ENCODE results near the gene ZNF543. TPM values are rescaled to one million over a fixed set of nuclear protein-coding genes. Genes with fewer than 3 reads are reported as not detected.

ZNF543 gene
- polyA plus RNA-seq, 1 of the 3 experiments (the other 2 are of a cell fraction) = 1.2 TPM

- TF ChIP-seq CTCF (IDR thresholded peaks at IDR 0.05) (no peak), IRF3 (IDR thresholded peaks at IDR 0.05; ENCODE audit: low read depth, low read length) (no peak), PBX3 (IDR thresholded peaks at IDR 0.05) (no peak), RAD21 (IDR thresholded peaks at IDR 0.05; ENCODE audit: low read length) (no peak), FOXM1 (IDR thresholded peaks at IDR 0.05; ENCODE audit: low read depth) (no peak), FOXJ3 (CRISPR knock-in tag; IDR thresholded peaks at IDR 0.05) (no peak), RCOR1 (IDR thresholded peaks at IDR 0.05; ENCODE audit: low read length) (no peak), MEF2A (IDR thresholded peaks at IDR 0.05; ENCODE audit: borderline replicate concordance, low read depth) (no peak), TCF12 (IDR thresholded peaks at IDR 0.05) (no peak), MAX (IDR thresholded peaks at IDR 0.05; ENCODE audit: low read depth) (no peak), JUND (IDR thresholded peaks at IDR 0.05) (no peak), USF2 (IDR thresholded peaks at IDR 0.05; ENCODE audit: borderline replicate concordance, low read depth, low read length) (no peak), SMC3 (IDR thresholded peaks at IDR 0.05; ENCODE audit: low read depth, low read length) (no peak), GATA2 (CRISPR knock-in tag; IDR thresholded peaks at IDR 0.05) (no peak)
Measured at GRCh38 chr19:57292547-57292946, 27.7 kb upstream of the ZNF543 start (continued).

- Histone ChIP-seq H3K9ac (no peak overlapping the region), H3K9me2 (no peaks in the 10 kb centered on the region), H3K79me2 (ENCODE audit: insufficient read depth) (peaks cover 98% of the 10 kb centered on the region), H2AFZ (ENCODE audit: low read depth) (no peak overlapping the region), H3K9me3 (0 out of 2 replicates have a peak, but pooled peaks cover 5% of the 10 kb centered on the region), H3K36me3 (replicated peaks in 1 of 2; ENCODE audit: control insufficient read depth in 1 of 2, insufficient read depth in 2 of 2, low read length in 1 of 2) (peaks cover 64 to 94% of the 10 kb centered on the region in 2 experiments), H4K20me1 (ENCODE audit: insufficient read depth) (peaks cover 17% of the 10 kb centered on the region; the same call in 1 of the 2 replicates), H3K27ac (ENCODE audit: low read depth in 2 of 2, low read length in 1 of 2) (no peak overlapping the region), H3F3A (replicated peaks; ENCODE audit: insufficient read depth) (peaks cover 20% of the 10 kb centered on the region), H3K4me2 (no peak overlapping the region), H3K4me3 (ENCODE audit: low read depth in 2 of 2, low read length in 1 of 2) (no peak overlapping the region), H3K27me3 (ENCODE audit: insufficient read depth) (no peaks in the 10 kb centered on the region), H3K4me1 (ENCODE audit: control insufficient read depth in 1 of 2, insufficient read depth in 2 of 2, low read depth in 1 of 2, low read length in 1 of 2) (no peaks in the 10 kb centered on the region)
- CTCF ChIA-PET = no interaction called here
- POLR2A ChIA-PET = no interaction called here
- no peak for DNase-seq
- no peak for TF ChIP-seq TCF12 (IDR thresholded peaks at IDR 0.05)
- no peak for TF ChIP-seq CHD2 (IDR thresholded peaks at IDR 0.05; ENCODE audit: low read length, partially characterized antibody)
- no peak for TF ChIP-seq USF1 (IDR thresholded peaks at IDR 0.05; ENCODE audit: borderline replicate concordance, low read depth)
- TF ChIP-seq ZBTB33 (IDR thresholded peaks at IDR 0.05; ENCODE audit: borderline replicate concordance, low read depth) = no peak
- no peak for TF ChIP-seq RXRA (IDR thresholded peaks at IDR 0.05; ENCODE audit: borderline replicate concordance, low read depth)
- no peak for TF ChIP-seq SIN3A (IDR thresholded peaks at IDR 0.05; ENCODE audit: borderline replicate concordance, low read depth, low read length)
- no peak for TF ChIP-seq RCOR1 (IDR thresholded peaks at IDR 0.05; ENCODE audit: low read length)
- no peak for TF ChIP-seq MXI1 (IDR thresholded peaks at IDR 0.05; ENCODE audit: low read depth, low read length)
- WGBS (ENCODE audit: low lambda C conversion rate) = 98% methylated on average over 1 of the region's 1 CpG
Measured at GRCh38 chr19:57293719-57294118, 26.6 kb upstream of the ZNF543 start.

Measured in SK-N-SH (cell line).